HG02884 (cell line): ENCODE measurements around the gene FNIP1.
"Not testable (repeated sequence)": the region's sequence is repeated elsewhere in the genome, so short reads cannot be mapped to it uniquely, and the experiment has no call there.

ENCODE experiments used
- ATAC-seq: cut with Tn5 transposase; IDR thresholded peaks from one replicate; pipeline ENCODE4 v1.9.1; 2021; ENCODE audit warnings: mild to moderate bottlenecking, moderate library complexity; ENCODE audit not compliant: unreplicated experiment

FNIP1 gene

GRCh38 chr5:131754363-131754762, 42.5 kb downstream of the FNIP1 start:
- no peak for ATAC-seq

GRCh38 chr5:131751506-131751905, 45.3 kb downstream of the FNIP1 start:
- ATAC-seq, result no peak

- ATAC-seq, result no peak
Observed at GRCh38 chr5:131749723-131750470, 46.9 kb downstream of the FNIP1 start.

GRCh38 chr5:131749138-131749537, 47.7 kb downstream of the FNIP1 start:
- ATAC-seq, result no peak

- peak; percentile 44 for ATAC-seq
Observed at GRCh38 chr5:131747180-131748105, 49.4 kb downstream of the FNIP1 start.

GRCh38 chr5:131746423-131746822, 50.4 kb downstream of the FNIP1 start:
- ATAC-seq, result no peak

GRCh38 chr5:131745703-131746102, 51.1 kb downstream of the FNIP1 start:
- ATAC-seq, result no peak

GRCh38 chr5:131745155-131745554, 51.7 kb downstream of the FNIP1 start:
- no peak for ATAC-seq

GRCh38 chr5:131740477-131740876, 56.3 kb downstream of the FNIP1 start:
- ATAC-seq, result no peak

GRCh38 chr5:131735393-131735792, 61.4 kb downstream of the FNIP1 start:
- no peak for ATAC-seq

- not testable (repeated sequence) for ATAC-seq
Observed at GRCh38 chr5:131734939-131735338, 61.9 kb downstream of the FNIP1 start.

- ATAC-seq, result not testable (repeated sequence)
Observed at GRCh38 chr5:131729292-131729691, 67.5 kb downstream of the FNIP1 start.

- ATAC-seq, result not testable (repeated sequence)
Observed at GRCh38 chr5:131724089-131724488, 72.7 kb downstream of the FNIP1 start.

GRCh38 chr5:131720714-131721113, 76.1 kb downstream of the FNIP1 start:
- ATAC-seq, result no peak

- ATAC-seq, result no peak
Observed at GRCh38 chr5:131719564-131719963, 77.3 kb downstream of the FNIP1 start.

- no peak for ATAC-seq
Observed at GRCh38 chr5:131718487-131719014, 78.3 kb downstream of the FNIP1 start.

- not testable (repeated sequence) for ATAC-seq
Observed at GRCh38 chr5:131717164-131717563, 79.7 kb downstream of the FNIP1 start.

- no peak for ATAC-seq
Observed at GRCh38 chr5:131716650-131717049, 80.2 kb downstream of the FNIP1 start.

GRCh38 chr5:131710391-131710790, 86.4 kb downstream of the FNIP1 start:
- no peak for ATAC-seq

GRCh38 chr5:131709043-131709442, 87.8 kb downstream of the FNIP1 start:
- no peak for ATAC-seq

GRCh38 chr5:131706281-131706680, 90.5 kb downstream of the FNIP1 start:
- no peak for ATAC-seq

- no peak for ATAC-seq
Observed at GRCh38 chr5:131694926-131695325, 101.9 kb downstream of the FNIP1 start.
